Muscle layer of colon (tissue), 2 donors: ENCODE measurements around the gene ACTL6B.
A peak's percentile ranks its signal among the peaks of the same experiment; 100 is the strongest.
"Not testable (repeated sequence)": the region's sequence is repeated elsewhere in the genome, so short reads cannot be mapped to it uniquely, and the experiment has no call there.

Experiments used
- H3K27ac ChIP-seq: one replicate; pipeline ENCODE4 v1.7.0; 2013; ENCODE audit warnings: low read depth, mild to moderate bottlenecking, low read length, moderate library complexity
- H3K27me3 ChIP-seq, 2 donors: one replicate each; pipeline ENCODE4 v1.7.0; 2013; ENCODE audit warnings: low read length in 2 of 2, mild to moderate bottlenecking in 2 of 2; ENCODE audit not compliant: insufficient read depth in 2 of 2, control insufficient read depth in 1 of 2
- H3K36me3 ChIP-seq: one replicate; pipeline ENCODE4 v1.7.0; 2013; ENCODE audit warnings: mild to moderate bottlenecking, low read length; ENCODE audit not compliant: insufficient read depth
- H3K4me1 ChIP-seq: one replicate; pipeline ENCODE4 v1.7.0; 2013; ENCODE audit warnings: mild to moderate bottlenecking, low read length; ENCODE audit not compliant: insufficient read depth
- H3K4me3 ChIP-seq, 2 donors: one replicate each; pipeline ENCODE4 v1.7.0; 2013; ENCODE audit warnings: low read length in 2 of 2, low read depth in 1 of 2, mild to moderate bottlenecking in 1 of 2, moderate library complexity in 1 of 2
- H3K9ac ChIP-seq: one replicate; pipeline ENCODE4 v1.7.0; 2013; ENCODE audit warnings: low read length
- H3K9me3 ChIP-seq: one replicate; pipeline ENCODE4 v1.7.0; 2013; ENCODE audit warnings: mild to moderate bottlenecking, low read length
- donor health status: abdominal sarcoma.
- donor health status: Adenocarcinoma of cecum.

ACTL6B gene

DNA sequence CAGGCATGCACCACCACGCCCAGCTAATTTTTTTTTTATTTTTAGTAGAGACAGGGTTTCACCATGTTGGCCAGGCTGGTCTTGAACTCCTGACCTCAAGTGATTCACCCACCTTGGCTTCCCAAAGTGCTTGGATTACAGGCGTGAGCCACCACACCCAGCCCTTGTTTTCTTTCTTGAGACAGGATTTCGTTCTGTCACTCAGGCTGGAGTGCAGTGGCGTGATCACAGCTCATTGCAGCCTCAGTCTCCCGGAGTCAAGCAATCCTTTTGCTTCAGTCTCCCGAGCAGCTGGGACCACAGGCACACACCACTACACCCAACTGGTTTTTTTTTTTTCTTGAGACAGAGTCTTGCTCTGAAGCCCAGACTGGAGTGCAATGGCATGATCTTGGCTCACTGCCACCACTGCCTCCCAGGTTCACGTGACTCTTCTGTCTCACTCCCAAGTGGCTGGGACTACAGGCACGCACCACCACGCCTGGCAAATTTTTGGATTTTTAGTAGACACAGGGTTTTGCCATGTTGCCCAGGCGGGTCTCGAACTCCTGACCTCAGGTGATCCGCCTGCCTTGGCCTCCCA lies 6.0 kb upstream of the ACTL6B start:
- H3K4me1 ChIP-seq, H3K27ac ChIP-seq, H3K4me3 ChIP-seq, H3K36me3 ChIP-seq, H3K9me3 ChIP-seq, H3K9ac ChIP-seq: not testable (repeated sequence)
- peaks cover 0 to 10% of the 10 kb centered on the region in 2 donors for H3K27me3 ChIP-seq

DNA sequence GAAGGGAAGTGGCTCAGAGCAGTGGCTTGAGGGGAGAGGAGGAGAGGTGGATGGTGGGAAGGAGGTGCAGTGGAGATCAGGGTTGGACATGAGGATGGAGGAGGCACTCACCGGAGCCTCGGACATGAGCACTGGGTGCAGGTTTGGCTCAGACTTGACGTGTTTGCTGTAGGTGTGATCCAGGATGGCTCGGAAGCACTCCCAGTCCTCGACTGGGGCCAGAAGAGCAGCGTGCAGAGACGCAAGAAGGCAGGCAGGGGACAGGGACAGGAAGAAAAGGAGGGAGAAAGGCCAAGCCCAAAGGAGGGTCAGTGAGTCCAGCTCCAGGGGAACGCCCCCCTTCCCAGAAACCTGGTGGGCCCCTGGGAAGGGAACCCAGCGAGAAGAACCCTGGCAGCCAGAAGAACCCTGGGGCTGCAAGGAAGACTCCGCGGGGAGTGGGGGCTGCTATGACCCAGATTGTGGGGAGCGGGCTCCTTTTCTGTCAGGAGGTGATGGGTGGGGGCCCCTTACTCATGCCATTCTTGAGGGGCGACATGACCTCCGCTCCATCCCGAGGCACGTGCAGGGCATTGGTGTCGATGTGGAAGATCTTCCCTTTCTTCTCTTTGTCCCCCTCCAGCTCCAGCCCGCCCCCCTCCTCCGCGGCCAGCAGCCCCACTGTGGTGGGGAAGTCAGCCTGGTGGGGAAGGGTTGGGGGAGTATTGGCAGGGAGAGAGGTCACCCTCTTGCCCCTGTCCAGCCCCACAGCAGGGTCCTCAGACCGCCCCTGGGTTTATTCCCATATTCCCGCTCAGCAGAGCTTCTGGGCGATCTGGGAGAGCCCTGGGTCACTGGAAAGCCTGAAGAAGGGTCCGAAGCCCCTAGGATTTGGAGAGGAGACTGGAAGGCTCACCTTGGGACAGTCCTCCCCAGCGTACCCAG lies 1.1 kb downstream of the ACTL6B start:
- no peaks in the 10 kb centered on the region for H3K36me3 ChIP-seq
- H3K4me1 ChIP-seq = no peaks in the 10 kb centered on the region
- H3K9ac ChIP-seq = no peak overlapping the region
- H3K27me3 ChIP-seq = peaks cover 19 to 24% of the 10 kb centered on the region in 2 donors
- no peaks in the 10 kb centered on the region for H3K9me3 ChIP-seq
- H3K27ac ChIP-seq = no peak overlapping the region
- no peak overlapping the region for H3K4me3 ChIP-seq

DNA sequence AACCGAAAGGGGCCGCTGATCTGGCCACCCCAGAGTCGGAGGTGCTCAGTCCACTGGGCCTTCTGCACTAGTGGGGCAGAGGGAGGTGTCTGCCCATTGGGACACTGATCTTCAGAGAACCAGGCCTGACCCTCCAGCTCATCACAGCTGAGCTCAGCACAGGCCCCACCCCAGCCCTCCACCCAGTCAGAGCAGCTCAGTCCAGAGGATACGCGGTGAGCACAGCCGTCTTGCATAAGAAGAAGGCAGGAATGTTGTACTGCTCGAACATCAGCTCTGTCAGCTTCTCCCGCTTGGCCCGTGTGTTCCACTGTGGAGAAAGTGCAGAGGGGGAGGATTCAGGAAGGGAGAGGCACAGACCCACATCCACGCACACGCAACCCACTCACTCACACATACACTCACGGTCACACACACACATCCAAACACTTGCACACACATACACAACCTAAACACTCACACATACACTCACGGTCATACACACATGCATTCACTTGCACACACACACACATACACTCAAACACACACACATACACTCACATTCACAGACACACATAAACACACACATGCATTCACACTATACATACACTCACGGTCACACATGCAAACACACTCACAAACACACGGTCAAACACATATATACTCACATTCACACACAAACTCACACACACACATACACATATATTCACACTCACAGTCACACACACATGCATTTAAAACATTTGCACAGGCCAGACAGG lies 6.3 kb downstream of the ACTL6B start:
- Histone ChIP-seq H3K9me3 (no peaks in the 10 kb centered on the region), H3K9ac (no peak overlapping the region), H3K4me3 (no peak overlapping the region), H3K27ac (no peak overlapping the region), H3K4me1 (no peaks in the 10 kb centered on the region), H3K27me3 (peaks cover 5 to 28% of the 10 kb centered on the region in 2 donors), H3K36me3 (no peaks in the 10 kb centered on the region)

DNA sequence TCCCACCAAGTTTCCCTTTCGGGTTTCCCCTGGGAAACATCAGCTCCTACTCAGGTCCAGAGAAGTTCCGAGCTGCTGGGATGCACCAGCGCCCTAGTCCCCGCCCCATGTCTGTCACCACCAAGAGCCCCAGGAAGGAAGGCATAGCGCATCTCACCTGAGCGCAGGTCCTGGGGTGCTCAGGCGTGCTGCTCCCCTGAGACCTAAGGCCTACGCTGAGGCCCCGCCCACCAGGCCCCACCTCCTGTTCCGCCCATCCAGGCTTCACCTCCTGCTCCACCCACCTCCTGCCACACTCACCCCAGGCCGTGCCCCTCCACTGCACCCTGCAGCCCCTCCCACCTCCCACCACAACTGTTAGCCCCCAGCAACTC lies 13.7 kb downstream of the ACTL6B start:
- H3K9me3 ChIP-seq = no peaks in the 10 kb centered on the region
- H3K36me3 ChIP-seq = no peaks in the 10 kb centered on the region
- no peak overlapping the region for H3K4me3 ChIP-seq
- no peaks in the 10 kb centered on the region for H3K4me1 ChIP-seq
- no peak overlapping the region for H3K9ac ChIP-seq
- H3K27ac ChIP-seq = no peak overlapping the region
- peaks cover 0 to 39% of the 10 kb centered on the region in 2 donors for H3K27me3 ChIP-seq

DNA sequence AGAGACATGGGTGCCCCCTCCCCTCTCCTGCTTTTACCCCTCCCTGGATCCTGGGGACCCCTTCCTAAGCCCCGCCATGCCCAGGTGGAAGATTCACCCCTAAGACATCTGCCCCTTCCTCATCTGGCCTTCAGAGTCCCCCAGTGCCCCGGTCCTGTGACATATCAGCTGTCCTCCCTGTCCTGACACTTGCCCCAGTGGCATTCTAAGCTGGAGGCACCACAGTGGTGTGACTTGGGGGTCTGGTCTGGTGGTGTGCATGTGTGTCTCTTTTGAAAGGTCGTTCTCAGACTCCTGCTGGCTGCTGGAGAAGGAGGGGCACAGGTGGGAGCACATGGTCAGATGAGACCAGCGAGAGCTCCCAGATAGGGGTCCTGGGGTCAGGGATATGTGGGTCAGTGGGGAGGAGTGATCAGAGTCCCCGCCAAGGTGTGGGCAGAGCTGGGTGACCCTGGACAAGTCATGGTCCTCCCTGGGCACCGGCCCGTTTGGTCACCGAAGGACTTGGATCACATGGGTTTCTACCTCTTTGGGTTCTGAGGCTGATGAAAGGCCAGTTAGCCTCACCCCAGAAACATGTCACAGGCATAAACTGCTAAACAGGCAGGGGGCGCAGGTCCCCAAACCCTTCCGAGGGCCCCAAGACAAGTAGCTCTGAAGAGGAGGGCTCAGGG lies 14.3 kb downstream of the ACTL6B start:
- Histone ChIP-seq H3K27me3 (peaks cover 0 to 35% of the 10 kb centered on the region in 2 donors), H3K9me3 (no peaks in the 10 kb centered on the region), H3K4me3 (no peak overlapping the region), H3K36me3 (no peaks in the 10 kb centered on the region), H3K27ac (no peak overlapping the region), H3K4me1 (no peaks in the 10 kb centered on the region), H3K9ac (no peak overlapping the region)

DNA sequence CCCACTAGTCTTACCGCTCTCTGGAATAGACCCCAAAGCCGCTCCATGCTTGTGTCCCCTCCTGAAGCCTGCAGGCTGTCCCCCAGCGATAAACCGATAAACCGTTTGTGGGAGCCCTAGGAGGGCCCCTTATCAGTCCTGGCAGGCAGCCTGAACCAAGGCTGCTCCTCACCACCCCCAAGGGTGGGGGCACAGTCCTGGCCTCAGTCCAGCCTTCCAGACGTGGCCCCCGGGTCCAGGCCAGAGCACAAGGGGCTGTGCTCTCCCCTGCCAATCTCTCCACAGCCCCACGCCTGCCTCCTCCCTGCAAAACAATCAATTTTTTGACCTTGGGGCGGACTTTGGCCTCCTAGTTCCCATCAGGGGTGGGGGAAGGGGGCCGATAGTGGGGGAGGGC lies 14.8 kb downstream of the ACTL6B start, which contains the start of gene TFR2:
Gene TFR2, minus strand, starts transcription at position 90 of the 397 bp plus-strand sequence. Its CDS starts 43 bp downstream, at position 47.
- H3K27me3 ChIP-seq = peaks cover 0 to 31% of the 10 kb centered on the region in 2 donors
- H3K9me3 ChIP-seq = no peaks in the 10 kb centered on the region
- H3K36me3 ChIP-seq = no peaks in the 10 kb centered on the region
- no peak within 1 kb of the TSS for H3K27ac ChIP-seq
- no peak within 1 kb of the TSS for H3K4me3 ChIP-seq
- H3K9ac ChIP-seq = no peak within 1 kb of the TSS
- no peaks in the 10 kb centered on the region for H3K4me1 ChIP-seq

DNA sequence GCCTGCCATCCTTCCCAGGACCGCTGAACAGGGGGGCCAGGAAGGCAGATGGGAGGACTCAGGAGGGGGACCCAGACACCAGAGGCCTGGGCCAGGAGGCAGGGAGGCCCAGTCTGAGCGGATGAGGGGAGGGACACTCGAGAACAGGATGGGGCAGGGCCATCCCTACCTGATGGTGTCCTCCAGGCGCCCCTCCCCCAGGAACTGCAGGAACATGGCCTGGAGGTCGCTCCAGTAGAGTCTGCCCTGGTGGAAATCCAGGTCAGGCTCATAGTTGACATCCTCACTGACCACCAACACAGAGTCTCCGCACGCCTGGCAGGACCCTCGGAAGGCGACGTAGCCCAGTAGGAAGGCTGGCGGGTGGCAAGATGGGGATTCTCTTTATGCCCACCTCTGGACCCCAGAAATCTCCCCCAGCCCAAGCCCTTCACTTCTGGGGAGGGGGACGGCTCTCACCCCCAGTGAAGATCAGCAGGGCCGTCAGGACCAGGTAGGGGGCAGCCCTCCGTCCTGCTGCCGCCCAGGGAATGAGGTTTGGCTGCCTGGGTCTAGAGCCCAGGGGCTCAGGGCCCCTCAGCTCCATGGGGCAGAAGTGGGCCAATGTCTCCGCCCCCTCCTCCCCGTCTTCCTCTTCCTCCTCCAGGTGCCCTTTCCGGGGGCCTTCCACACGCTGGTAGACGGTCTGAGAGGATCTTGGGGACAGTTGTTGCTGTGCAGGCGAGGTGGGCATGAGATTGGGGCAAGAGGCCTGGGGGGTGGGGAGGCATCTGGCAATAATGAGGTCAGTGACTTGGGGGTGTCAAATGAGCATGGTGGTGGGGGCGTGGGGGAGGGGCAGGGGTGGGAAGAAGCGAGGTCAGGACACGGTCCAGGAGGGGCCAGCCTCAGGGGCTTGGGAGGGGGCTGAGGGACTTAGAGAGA lies 15.5 kb downstream of the ACTL6B start:
- Histone ChIP-seq H3K36me3 (no peaks in the 10 kb centered on the region), H3K4me1 (no peaks in the 10 kb centered on the region), H3K27me3 (peaks cover 0 to 27% of the 10 kb centered on the region in 2 donors), H3K4me3 (no peak overlapping the region), H3K27ac (no peak overlapping the region), H3K9ac (no peak overlapping the region), H3K9me3 (no peaks in the 10 kb centered on the region)

DNA sequence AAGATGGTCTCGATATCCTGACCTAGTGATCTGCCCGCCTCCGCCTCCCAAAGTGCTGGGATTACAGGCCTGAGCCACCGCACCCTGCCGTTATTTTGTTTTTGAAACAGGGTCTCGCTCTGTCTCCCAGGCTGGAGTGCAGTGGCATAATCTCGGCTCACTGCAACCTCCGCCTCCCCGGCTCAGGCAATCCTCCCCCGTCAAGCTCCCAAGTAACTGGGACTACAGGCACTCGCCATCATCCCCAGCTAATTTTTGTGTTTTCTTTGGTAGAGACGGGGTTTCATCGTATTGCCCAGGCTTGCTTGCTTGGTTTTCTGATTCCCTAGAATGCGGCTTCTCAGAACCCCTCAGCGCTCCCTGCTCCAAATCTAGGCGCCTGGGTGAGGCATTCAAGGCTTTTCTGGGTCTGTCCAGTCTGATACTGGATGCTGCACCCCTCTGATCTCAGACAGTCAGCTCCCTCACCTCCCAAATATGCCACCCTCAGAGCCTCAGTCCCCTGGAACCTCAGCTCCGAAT lies 16.2 kb downstream of the ACTL6B start:
- no peaks in the 10 kb centered on the region for H3K4me1 ChIP-seq
- H3K4me3 ChIP-seq = no peak overlapping the region
- H3K27ac ChIP-seq = no peak overlapping the region
- no peak overlapping the region for H3K9ac ChIP-seq
- H3K9me3 ChIP-seq = no peaks in the 10 kb centered on the region
- H3K27me3 ChIP-seq = peaks cover 0 to 27% of the 10 kb centered on the region in 2 donors
- no peaks in the 10 kb centered on the region for H3K36me3 ChIP-seq

DNA sequence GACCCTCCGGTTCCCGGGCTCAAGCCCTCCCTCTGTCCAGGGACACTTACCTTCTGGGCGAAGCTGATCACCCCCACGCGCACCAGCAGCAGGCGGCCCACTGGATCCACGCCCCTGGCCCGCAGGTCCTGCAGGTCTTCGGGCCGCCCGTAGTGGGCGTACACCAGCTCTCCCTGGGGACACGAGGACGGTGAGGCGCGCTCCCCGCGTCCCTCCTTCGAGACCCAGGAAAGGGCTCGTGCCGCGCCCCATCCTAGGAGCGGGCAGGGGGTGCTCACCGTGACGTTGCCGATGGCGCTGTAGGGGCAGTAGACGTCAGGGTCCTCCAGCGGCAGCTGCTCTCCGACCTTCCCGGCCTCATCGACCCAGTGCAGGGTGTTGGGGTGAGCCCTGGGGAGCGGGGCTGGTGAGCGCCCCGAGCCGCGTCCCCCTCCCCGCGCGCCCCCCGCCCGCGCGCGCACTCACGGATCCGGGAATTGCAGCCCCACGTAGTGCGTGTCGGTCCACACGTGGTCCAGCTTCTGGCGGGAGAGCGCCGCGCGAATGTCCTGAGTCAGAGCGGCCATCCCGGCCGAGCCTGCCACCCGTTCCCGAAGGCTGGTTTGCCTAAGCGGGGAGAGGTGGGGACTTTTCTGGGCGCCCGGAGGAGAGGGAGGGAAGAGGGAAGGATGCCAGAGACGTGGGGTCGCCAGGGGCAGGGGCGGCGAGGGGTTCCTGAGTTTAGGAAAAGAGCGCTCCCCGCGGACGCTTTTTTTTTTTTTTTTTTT lies 23.1 kb downstream of the ACTL6B start:
- peaks cover 12% of the 10 kb centered on the region for H3K4me1 ChIP-seq
- peak overlapping the region; percentile 41 to 42 for H3K4me3 ChIP-seq
- no peak overlapping the region for H3K9ac ChIP-seq
- no peaks in the 10 kb centered on the region for H3K36me3 ChIP-seq
- peaks cover 6 to 33% of the 10 kb centered on the region in 2 donors for H3K27me3 ChIP-seq
- no peaks in the 10 kb centered on the region for H3K9me3 ChIP-seq
- H3K27ac ChIP-seq = no peak overlapping the region

DNA sequence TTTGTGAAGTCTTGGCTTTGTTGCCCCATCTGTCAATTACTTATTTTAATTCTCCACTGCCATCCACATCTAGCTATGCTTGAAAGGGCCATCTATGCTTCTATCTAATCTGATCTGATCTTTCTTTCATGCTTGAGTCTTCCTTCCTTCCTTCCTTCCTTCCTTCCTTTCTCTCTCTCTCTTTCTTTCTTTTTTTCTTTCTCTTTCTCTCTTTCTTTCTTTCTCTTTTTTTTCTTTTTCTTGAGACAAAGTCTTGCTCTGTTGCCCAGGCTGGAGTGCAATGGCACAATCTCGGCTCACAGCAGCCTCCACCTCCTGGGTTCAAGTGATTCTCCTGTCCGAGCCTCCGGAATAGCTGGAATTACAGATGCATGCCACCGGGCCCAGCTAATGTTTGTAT lies 26.2 kb downstream of the ACTL6B start:
- Histone ChIP-seq H3K9me3 (no peaks in the 10 kb centered on the region), H3K36me3 (no peaks in the 10 kb centered on the region), H3K9ac (no peak overlapping the region), H3K27me3 (peaks cover 6 to 49% of the 10 kb centered on the region in 2 donors), H3K27ac (no peak overlapping the region), H3K4me3 (no peak overlapping the region), H3K4me1 (peaks cover 12% of the 10 kb centered on the region)
